IMR-90 (cell line): Measurements from ENCODE around the gene UBE3B. TPM values are rescaled to one million over a fixed set of nuclear protein-coding genes. Genes with fewer than 3 reads are reported as not detected.

Source experiments
- ATAC-seq: fragments of 200-7000 bp; cut with Tn5 transposase; 2 replicates; pipeline ENCODE4 v1.9.1; 2020; ENCODE audit warnings: low read depth, mild to moderate bottlenecking, moderate library complexity
- BruUV-seq: library from RNA; stranded (reverse); fragments of 400-500 nt; replicated peaks from 2 replicates; lab custom pipeline; 2021; lab: Mats Ljungman, UMichigan
- CTCF ChIA-PET: fragments of 300-600 bp; formaldehyde crosslinking; extraction: SDS; loops from one replicate; lab custom pipeline; 2021; ENCODE audit warnings: antibody characterized with exemption; lab: Yijun Ruan, JAX
- POLR2A ChIA-PET: fragments of 300-600 bp; sonication (Branson Sonifier 250); formaldehyde crosslinking; loops from one replicate; lab custom pipeline; 2022; ENCODE audit warnings: antibody characterized with exemption; ENCODE audit not compliant: unreplicated experiment; lab: Charles Lee
- DNase-seq: peaks from one replicate; pipeline ENCODE4 v3.0.0; 2013
- H2AFZ ChIP-seq: replicated peaks from 2 replicates; pipeline ENCODE3; 2013; ENCODE audit warnings: low read length, mild to moderate bottlenecking; ENCODE audit not compliant: poor library complexity
- H2AK5ac ChIP-seq: 2 replicates; pipeline ENCODE4 v1.6.1; 2013; ENCODE audit warnings: low read depth, low read length, inconsistent platforms
- H2AK9ac ChIP-seq: replicated peaks from 2 replicates; pipeline ENCODE3; 2013; ENCODE audit warnings: mild to moderate bottlenecking, low read depth, low read length, moderate library complexity; ENCODE audit not compliant: poor library complexity
- H2BK120ac ChIP-seq: 2 replicates; pipeline ENCODE4 v1.6.1; 2013; ENCODE audit warnings: low read depth, low read length, inconsistent platforms
- H2BK15ac ChIP-seq: 3 replicates; pipeline ENCODE4 v1.6.1; 2013; ENCODE audit warnings: low read depth, low read length, inconsistent platforms
- H2BK20ac ChIP-seq: 2 replicates; pipeline ENCODE4 v1.6.1; 2013; ENCODE audit warnings: low read depth, mild to moderate bottlenecking, inconsistent platforms, low read length, moderate library complexity
- H2BK5ac ChIP-seq: 2 replicates; pipeline ENCODE4 v1.6.1; 2013; ENCODE audit warnings: mild to moderate bottlenecking, low read depth, low read length, inconsistent platforms; ENCODE audit not compliant: poor library complexity, severe bottlenecking
- H3K14ac ChIP-seq: replicated peaks from 2 replicates; pipeline ENCODE4 v1.6.1; 2013; ENCODE audit warnings: low read depth, low read length, inconsistent platforms
- H3K18ac ChIP-seq: 2 replicates; pipeline ENCODE4 v1.6.1; 2013; ENCODE audit warnings: low read depth, low read length, control low read depth
- H3K23ac ChIP-seq: 2 replicates; pipeline ENCODE4 v1.6.1; 2013; ENCODE audit warnings: low read depth, low read length, inconsistent platforms
- H3K27ac ChIP-seq: 2 replicates; pipeline ENCODE4 v1.5.1; 2013; ENCODE audit warnings: mild to moderate bottlenecking, control low read depth, low read length; ENCODE audit not compliant: insufficient read depth
- H3K27me3 ChIP-seq: 2 replicates; pipeline ENCODE4 v1.6.1; 2013; ENCODE audit warnings: low read length; ENCODE audit not compliant: control insufficient read depth, insufficient read depth
- H3K36me3 ChIP-seq: 2 replicates; pipeline ENCODE4 v1.6.1; 2013; ENCODE audit warnings: low read length, mixed read lengths; ENCODE audit not compliant: control insufficient read depth, insufficient read depth
- H3K4ac ChIP-seq: 2 replicates; pipeline ENCODE4 v1.6.1; 2013; ENCODE audit warnings: low read depth, low read length, inconsistent platforms
- H3K4me1 ChIP-seq: 2 replicates; pipeline ENCODE4 v1.6.1; 2013; ENCODE audit warnings: low read length, mixed read lengths; ENCODE audit not compliant: control insufficient read depth, insufficient read depth
- H3K4me2 ChIP-seq: 2 replicates; pipeline ENCODE4 v1.6.1; 2013; ENCODE audit warnings: low read depth, mild to moderate bottlenecking, control low read depth, low read length, moderate library complexity
- H3K4me3 ChIP-seq: 2 replicates; pipeline ENCODE4 v1.5.1; 2013; ENCODE audit warnings: low read depth, mild to moderate bottlenecking, control low read depth, low read length, moderate library complexity; ENCODE audit not compliant: insufficient read depth
- H3K56ac ChIP-seq: 2 replicates; pipeline ENCODE4 v1.6.1; 2013; ENCODE audit warnings: low read length, inconsistent platforms; ENCODE audit not compliant: insufficient read depth; ENCODE audit errors: extremely low read depth
- H3K79me1 ChIP-seq, 2 experiments: 2 replicates each; pipeline ENCODE4 v1.6.1; 2013; ENCODE audit warnings: low read length in 2 of 2, inconsistent platforms in 1 of 2, low read depth in 1 of 2
- H3K9ac ChIP-seq: 2 replicates; pipeline ENCODE4 v1.6.1; 2013; ENCODE audit warnings: low read depth, low read length, control low read depth
- H3K9me1 ChIP-seq: 2 replicates; pipeline ENCODE4 v1.6.1; 2013; ENCODE audit warnings: low read length, inconsistent platforms; ENCODE audit not compliant: insufficient read depth
- H3K9me3 ChIP-seq: 2 replicates; pipeline ENCODE4 v1.6.1; 2013; ENCODE audit warnings: low read length; ENCODE audit not compliant: control insufficient read depth, insufficient read depth
- H4K20me1 ChIP-seq: 2 replicates; pipeline ENCODE4 v1.6.1; 2013; ENCODE audit warnings: low read length, inconsistent platforms; ENCODE audit not compliant: insufficient read depth
- H4K5ac ChIP-seq: 2 replicates; pipeline ENCODE4 v1.6.1; 2013; ENCODE audit warnings: mild to moderate bottlenecking, low read depth, low read length, control low read depth
- H4K8ac ChIP-seq, 2 experiments: 2 replicates each; pipeline ENCODE4 v1.6.1; 2013; ENCODE audit warnings: low read depth in 2 of 2, low read length in 2 of 2, control low read depth in 1 of 2, inconsistent platforms in 1 of 2
- H4K91ac ChIP-seq: 2 replicates; pipeline ENCODE4 v1.6.1; 2013; ENCODE audit warnings: low read depth, low read length, inconsistent platforms; ENCODE audit not compliant: insufficient read depth
- BHLHE40 ChIP-seq: fragments of 150-350 bp; IDR thresholded peaks from 2 replicates; pipeline ENCODE4 v1.6.1; 2016; ENCODE audit warnings: mild to moderate bottlenecking, low read depth, low read length
- CEBPB ChIP-seq: IDR thresholded peaks from 2 replicates; pipeline ENCODE4 v1.6.1; 2012; ENCODE audit warnings: low read depth, low read length, improper control_type of control experiment
- CHD1 ChIP-seq: IDR thresholded peaks from 2 replicates; pipeline ENCODE4 v1.6.1; 2012; ENCODE audit warnings: low read depth, low read length, improper control_type of control experiment
- FOS ChIP-seq: fragments of 150-350 bp; IDR thresholded peaks from 2 replicates; pipeline ENCODE4 v1.6.1; 2016; ENCODE audit warnings: low read depth, low read length
- MAFK ChIP-seq: IDR thresholded peaks from 2 replicates; pipeline ENCODE4 v1.6.1; 2012; ENCODE audit warnings: low read depth, low read length, improper control_type of control experiment
- MAZ ChIP-seq: IDR thresholded peaks from 2 replicates; pipeline ENCODE4 v1.6.1; 2012; ENCODE audit warnings: low read depth, mild to moderate bottlenecking, low read length, improper control_type of control experiment, moderate library complexity, borderline replicate concordance
- MXI1 ChIP-seq: IDR thresholded peaks from 2 replicates; pipeline ENCODE4 v1.6.1; 2012; ENCODE audit warnings: low read depth, mild to moderate bottlenecking, low read length, moderate library complexity, borderline replicate concordance
- NFE2L2 ChIP-seq: fragments of 150-350 bp; IDR thresholded peaks from 2 replicates; pipeline ENCODE4 v1.6.1; 2016; ENCODE audit warnings: low read depth, mild to moderate bottlenecking, low read length
- POLR2A ChIP-seq: IDR thresholded peaks from 2 replicates; pipeline ENCODE4 v1.6.1; 2012; ENCODE audit warnings: mild to moderate bottlenecking, low read depth, low read length
- RAD21 ChIP-seq: IDR thresholded peaks from 2 replicates; pipeline ENCODE4 v1.6.1; 2012; ENCODE audit warnings: low read length, improper control_type of control experiment
- RCOR1 ChIP-seq: IDR thresholded peaks from 2 replicates; pipeline ENCODE4 v1.6.1; 2012; ENCODE audit warnings: mild to moderate bottlenecking, low read length, improper control_type of control experiment; ENCODE audit not compliant: insufficient replicate concordance
- RFX5 ChIP-seq: IDR thresholded peaks from 2 replicates; pipeline ENCODE4 v1.8.0; 2012; ENCODE audit warnings: low read depth, mild to moderate bottlenecking, low read length, moderate library complexity
- SMC3 ChIP-seq: fragments of 150-350 bp; IDR thresholded peaks from 2 replicates; pipeline ENCODE4 v1.6.1; 2016; ENCODE audit warnings: low read depth, mild to moderate bottlenecking, antibody characterized with exemption, low read length, moderate library complexity
- whole genome bisulfite sequencing, 2 experiments: methylation state at CpG; one replicate each; pipeline versions ENCODE4 v1.1.5 to v1.1.7; 2013; ENCODE audit warnings: missing lambda C conversion rate in 2 of 2; ENCODE audit not compliant: insufficient read length in 1 of 2; ENCODE audit errors: extremely low coverage in 2 of 2; 5-methylcytosine and 5-hydroxymethylcytosine counted together
- dilution Hi-C: fragments of 300-500 bp; cut with HindIII; formaldehyde crosslinking; loops from one replicate; pipeline ENCODE4 v1.14.3; 2018; ENCODE audit warnings: low sequenced_read_pairs; ENCODE audit not compliant: unreplicated experiment
- in situ Hi-C: fragments of 300-500 bp; cut with MboI; formaldehyde crosslinking; loops from 3 replicates; pipeline ENCODE4 v1.14.3; 2019; ENCODE audit warnings: low sequenced_read_pairs, inconsistent platforms, mixed read lengths
- intact Hi-C: fragments of 100-400 bp; cut with micrococcal nuclease; formaldehyde crosslinking; loops from 2 replicates; pipeline ENCODE4 v1.10.0; 2022
- polyA plus RNA-seq, 3 experiments: library from polyadenylated mRNA; depleted of rRNA; stranded (reverse); fragments of >200 nt; gene quantifications; 2 replicates each; pipeline ENCODE4 v1.2.3, GENCODE V29; 2012; ENCODE audit warnings: low replicate concordance in 1 of 3
- total RNA-seq: library from RNA; depleted of rRNA; stranded (reverse); fragments of >200 nt; gene quantifications from 2 replicates; pipeline ENCODE4 v1.2.3, GENCODE V29; 2012
- TF ChIP-seq, protein P1 (sequence below): fragments of 150-350 bp; IDR thresholded peaks from 2 replicates; pipeline ENCODE4 v1.6.1; 2016; ENCODE audit warnings: low read depth, mild to moderate bottlenecking, low read length, moderate library complexity, borderline replicate concordance
- TF ChIP-seq, protein P2 (sequence below): fragments of 150-350 bp; IDR thresholded peaks from 2 replicates; pipeline ENCODE4 v1.6.1; 2017; ENCODE audit warnings: mild to moderate bottlenecking, antibody characterized with exemption, low read length, low read depth
- TF ChIP-seq, protein P3 (sequence below): conservative IDR thresholded peaks from 2 replicates; pipeline ENCODE4 v1.5.1; 2012; ENCODE audit warnings: mild to moderate bottlenecking, low read depth, low read length, improper control_type of control experiment

UBE3B gene
- total and polyA plus RNA-seq, 2 of the 4 experiments (the other 2 are of a cell fraction) = 18.8 to 24.9 TPM

DNA sequence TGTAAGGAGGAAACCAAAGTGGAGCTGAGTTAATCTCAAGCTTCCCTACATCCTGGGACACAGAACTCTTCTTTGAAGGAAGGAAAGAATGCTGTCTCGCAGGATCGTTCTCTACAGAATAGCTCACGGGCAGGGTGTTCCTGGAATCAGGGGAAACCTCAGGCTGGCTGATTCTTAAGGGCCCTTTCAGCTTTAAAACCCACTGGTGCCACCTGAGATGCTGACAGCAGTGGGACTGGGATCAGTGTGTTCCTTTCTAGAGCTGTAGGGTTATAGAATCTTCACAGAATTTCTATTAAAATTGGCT, 47.8 kb downstream of the UBE3B start:
- Histone ChIP-seq H3K18ac (no peak overlapping the region), H4K91ac (no peak overlapping the region), H3K4ac (no peak overlapping the region), H2BK120ac (no peak overlapping the region), H3K4me1 (no peaks in the 10 kb centered on the region), H3K9ac (no peak overlapping the region), H2AK5ac (no peak overlapping the region), H2AFZ (no peak overlapping the region), H3K23ac (no peak overlapping the region), H4K8ac (no peak overlapping the region), H3K14ac (no peak overlapping the region), H3K4me3 (no peak overlapping the region), H3K9me3 (no peaks in the 10 kb centered on the region), H3K27me3 (no peaks in the 10 kb centered on the region), H4K5ac (no peak overlapping the region), H2BK5ac (no peak overlapping the region), H3K27ac (no peak overlapping the region), H2BK15ac (no peak overlapping the region), H2AK9ac (no peak overlapping the region), H3K56ac (no peak overlapping the region), H2BK20ac (no peak overlapping the region), H4K20me1 (no peaks in the 10 kb centered on the region), H3K36me3 (peaks cover 71% of the 10 kb centered on the region), H3K4me2 (no peak overlapping the region), H3K79me1 (no peaks in the 10 kb centered on the region), H3K9me1 (no peaks in the 10 kb centered on the region; the same call in 1 of the 2 replicates)
- dilution Hi-C loops (no loop called here), intact Hi-C loops (no loop called here), in situ Hi-C loops (no loop called here)
- ChIA-PET POLR2A (no interaction called here), CTCF (no interaction called here)
- DNase-seq = no peak
- no CpG with 5 or more reads among the region's 3 CpGs for WGBS, 2 experiments
- ATAC-seq = no peak
- no TSS peak for BruUV-seq
- TF ChIP-seq, protein P1, sequence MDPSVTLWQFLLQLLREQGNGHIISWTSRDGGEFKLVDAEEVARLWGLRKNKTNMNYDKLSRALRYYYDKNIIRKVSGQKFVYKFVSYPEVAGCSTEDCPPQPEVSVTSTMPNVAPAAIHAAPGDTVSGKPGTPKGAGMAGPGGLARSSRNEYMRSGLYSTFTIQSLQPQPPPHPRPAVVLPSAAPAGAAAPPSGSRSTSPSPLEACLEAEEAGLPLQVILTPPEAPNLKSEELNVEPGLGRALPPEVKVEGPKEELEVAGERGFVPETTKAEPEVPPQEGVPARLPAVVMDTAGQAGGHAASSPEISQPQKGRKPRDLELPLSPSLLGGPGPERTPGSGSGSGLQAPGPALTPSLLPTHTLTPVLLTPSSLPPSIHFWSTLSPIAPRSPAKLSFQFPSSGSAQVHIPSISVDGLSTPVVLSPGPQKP = no peak
- TF ChIP-seq MAFK (no peak), FOS (no peak), CEBPB (no peak), NFE2L2 (no peak), MXI1 (no peak), CHD1 (no peak), MAZ (no peak), POLR2A (no peak), RCOR1 (no peak), RFX5 (no peak), BHLHE40 (no peak), SMC3 (no peak), RAD21 (no peak)
- TF ChIP-seq, protein P2, sequence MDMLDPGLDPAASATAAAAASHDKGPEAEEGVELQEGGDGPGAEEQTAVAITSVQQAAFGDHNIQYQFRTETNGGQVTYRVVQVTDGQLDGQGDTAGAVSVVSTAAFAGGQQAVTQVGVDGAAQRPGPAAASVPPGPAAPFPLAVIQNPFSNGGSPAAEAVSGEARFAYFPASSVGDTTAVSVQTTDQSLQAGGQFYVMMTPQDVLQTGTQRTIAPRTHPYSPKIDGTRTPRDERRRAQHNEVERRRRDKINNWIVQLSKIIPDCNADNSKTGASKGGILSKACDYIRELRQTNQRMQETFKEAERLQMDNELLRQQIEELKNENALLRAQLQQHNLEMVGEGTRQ = no peak
- TF ChIP-seq, protein P3, sequence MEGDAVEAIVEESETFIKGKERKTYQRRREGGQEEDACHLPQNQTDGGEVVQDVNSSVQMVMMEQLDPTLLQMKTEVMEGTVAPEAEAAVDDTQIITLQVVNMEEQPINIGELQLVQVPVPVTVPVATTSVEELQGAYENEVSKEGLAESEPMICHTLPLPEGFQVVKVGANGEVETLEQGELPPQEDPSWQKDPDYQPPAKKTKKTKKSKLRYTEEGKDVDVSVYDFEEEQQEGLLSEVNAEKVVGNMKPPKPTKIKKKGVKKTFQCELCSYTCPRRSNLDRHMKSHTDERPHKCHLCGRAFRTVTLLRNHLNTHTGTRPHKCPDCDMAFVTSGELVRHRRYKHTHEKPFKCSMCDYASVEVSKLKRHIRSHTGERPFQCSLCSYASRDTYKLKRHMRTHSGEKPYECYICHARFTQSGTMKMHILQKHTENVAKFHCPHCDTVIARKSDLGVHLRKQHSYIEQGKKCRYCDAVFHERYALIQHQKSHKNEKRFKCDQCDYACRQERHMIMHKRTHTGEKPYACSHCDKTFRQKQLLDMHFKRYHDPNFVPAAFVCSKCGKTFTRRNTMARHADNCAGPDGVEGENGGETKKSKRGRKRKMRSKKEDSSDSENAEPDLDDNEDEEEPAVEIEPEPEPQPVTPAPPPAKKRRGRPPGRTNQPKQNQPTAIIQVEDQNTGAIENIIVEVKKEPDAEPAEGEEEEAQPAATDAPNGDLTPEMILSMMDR = no peak
